Measurements from ENCODE around the gene CDH13.

Gene CDH13

GRCh38 chr16:83005653-83006160 lies 378.9 kb downstream of the CDH13 start:
- no peak for DNase-seq

- DNase-seq: no peak
These were observed 384.3 kb downstream of the CDH13 start for GRCh38 chr16:83010776-83011720.

- no peak for DNase-seq
These were observed 385.2 kb downstream of the CDH13 start for GRCh38 chr16:83011939-83012338.

- no peak for DNase-seq
These were observed 386.3 kb downstream of the CDH13 start for GRCh38 chr16:83013071-83013470.

GRCh38 chr16:83019963-83020362 lies 393.2 kb downstream of the CDH13 start:
- DNase-seq: no peak

- DNase-seq: no peak
These were observed 394.3 kb downstream of the CDH13 start for GRCh38 chr16:83021045-83021444.

GRCh38 chr16:83021746-83022145 lies 395.0 kb downstream of the CDH13 start:
- no peak for DNase-seq

GRCh38 chr16:83023011-83023410 lies 396.2 kb downstream of the CDH13 start:
- DNase-seq: no peak

- no peak for DNase-seq
These were observed 396.9 kb downstream of the CDH13 start for GRCh38 chr16:83023640-83024039.

GRCh38 chr16:83027973-83028372 lies 401.2 kb downstream of the CDH13 start:
- no peak for DNase-seq

- no peak for DNase-seq
These were observed 402.7 kb downstream of the CDH13 start for GRCh38 chr16:83029467-83029866.

- no peak for DNase-seq
These were observed 404.8 kb downstream of the CDH13 start for GRCh38 chr16:83031524-83031923.

GRCh38 chr16:83037102-83037501 lies 410.3 kb downstream of the CDH13 start:
- DNase-seq: no peak

GRCh38 chr16:83037884-83038283 lies 411.1 kb downstream of the CDH13 start:
- no peak for DNase-seq

- no peak for DNase-seq
These were observed 413.4 kb downstream of the CDH13 start for GRCh38 chr16:83040174-83040573.

- no peak for DNase-seq
These were observed 417.8 kb downstream of the CDH13 start for GRCh38 chr16:83044589-83044988.

GRCh38 chr16:83045790-83046189 lies 419.0 kb downstream of the CDH13 start:
- peak; percentile 45 to 70 for DNase-seq

GRCh38 chr16:83046664-83047063 lies 419.9 kb downstream of the CDH13 start:
- no peak for DNase-seq

GRCh38 chr16:83051451-83051850 lies 424.7 kb downstream of the CDH13 start:
- no peak for DNase-seq

GRCh38 chr16:83054283-83054682 lies 427.5 kb downstream of the CDH13 start:
- no peak for DNase-seq

GRCh38 chr16:83058376-83058775 lies 431.6 kb downstream of the CDH13 start:
- DNase-seq: no peak

- no peak for DNase-seq
These were observed 432.5 kb downstream of the CDH13 start for GRCh38 chr16:83059237-83059636.

GRCh38 chr16:83066011-83066410 lies 439.2 kb downstream of the CDH13 start:
- DNase-seq: no peak

- DNase-seq: no peak
These were observed 440.1 kb downstream of the CDH13 start for GRCh38 chr16:83066881-83067280.

GRCh38 chr16:83068686-83069085 lies 441.9 kb downstream of the CDH13 start:
- no peak for DNase-seq

All from cerebellar nuclear complex (tissue), 1 donor.